Fibroblast of skin of abdomen (primary cell): Measurements from ENCODE around the gene UCKL1.
A peak's percentile ranks its signal among the peaks of the same experiment; 100 is the strongest.

Source experiments
- DNase-seq: peaks from one replicate; pipeline ENCODE4 v3.0.0-alpha.2; 2013

UCKL1 gene

DNA sequence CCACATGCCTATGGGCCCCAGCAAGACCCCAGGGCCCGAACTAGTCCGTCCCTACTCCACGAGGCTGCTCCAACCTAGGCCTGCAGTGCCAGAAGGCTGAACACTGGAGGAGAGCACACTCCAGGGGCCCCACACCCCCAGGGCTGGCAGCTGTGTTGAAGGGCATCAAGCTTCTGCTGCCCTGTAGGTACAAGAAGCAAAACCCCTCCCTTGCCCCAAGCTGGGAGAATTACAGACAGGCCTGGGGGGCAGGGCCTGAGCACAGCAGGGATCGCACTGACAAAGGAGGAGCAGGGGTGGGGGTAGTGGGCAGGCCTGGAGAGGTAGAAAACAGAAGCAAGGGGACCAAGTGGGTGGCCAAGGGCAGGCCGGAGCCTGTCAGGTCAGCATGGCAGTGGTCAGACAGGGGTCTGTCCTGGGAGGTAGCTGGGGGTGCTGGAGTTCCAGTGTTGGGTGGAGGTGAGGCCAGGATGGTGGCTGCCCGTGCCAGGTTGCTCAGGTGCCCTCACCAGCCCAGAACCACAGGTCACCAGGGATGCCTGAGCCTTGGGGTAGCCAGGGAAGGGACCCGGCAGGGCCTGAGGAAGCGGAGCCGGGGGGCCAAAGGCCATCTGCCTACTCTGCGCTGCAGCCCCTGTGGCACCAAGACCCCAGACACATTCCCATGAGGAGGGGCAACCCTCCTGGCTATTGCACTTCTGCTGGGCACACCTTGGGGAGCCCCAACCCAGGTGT lies 2.9 kb upstream of the UCKL1 start:
- DNase-seq, result no peak

DNA sequence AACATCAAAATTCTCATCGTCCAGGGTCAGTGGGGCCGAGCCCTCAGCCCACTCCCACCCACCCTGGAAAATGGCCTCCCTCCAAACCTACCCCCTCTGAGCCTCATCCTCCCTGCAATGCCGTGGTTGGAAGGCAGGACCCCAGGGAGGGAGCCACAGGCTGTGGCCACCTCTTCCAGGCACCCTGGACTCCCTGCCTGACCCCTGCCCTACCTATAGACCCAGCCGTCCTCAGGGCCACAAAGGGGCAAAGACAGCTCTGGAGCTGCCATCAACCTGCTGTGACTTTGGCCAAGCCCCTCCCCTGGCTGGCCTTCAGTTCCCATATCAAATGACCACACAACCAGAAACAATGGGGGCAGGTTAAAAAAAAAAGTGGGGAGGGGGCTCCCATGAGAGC lies 2.3 kb upstream of the UCKL1 start:
- DNase-seq, result no peak

DNA sequence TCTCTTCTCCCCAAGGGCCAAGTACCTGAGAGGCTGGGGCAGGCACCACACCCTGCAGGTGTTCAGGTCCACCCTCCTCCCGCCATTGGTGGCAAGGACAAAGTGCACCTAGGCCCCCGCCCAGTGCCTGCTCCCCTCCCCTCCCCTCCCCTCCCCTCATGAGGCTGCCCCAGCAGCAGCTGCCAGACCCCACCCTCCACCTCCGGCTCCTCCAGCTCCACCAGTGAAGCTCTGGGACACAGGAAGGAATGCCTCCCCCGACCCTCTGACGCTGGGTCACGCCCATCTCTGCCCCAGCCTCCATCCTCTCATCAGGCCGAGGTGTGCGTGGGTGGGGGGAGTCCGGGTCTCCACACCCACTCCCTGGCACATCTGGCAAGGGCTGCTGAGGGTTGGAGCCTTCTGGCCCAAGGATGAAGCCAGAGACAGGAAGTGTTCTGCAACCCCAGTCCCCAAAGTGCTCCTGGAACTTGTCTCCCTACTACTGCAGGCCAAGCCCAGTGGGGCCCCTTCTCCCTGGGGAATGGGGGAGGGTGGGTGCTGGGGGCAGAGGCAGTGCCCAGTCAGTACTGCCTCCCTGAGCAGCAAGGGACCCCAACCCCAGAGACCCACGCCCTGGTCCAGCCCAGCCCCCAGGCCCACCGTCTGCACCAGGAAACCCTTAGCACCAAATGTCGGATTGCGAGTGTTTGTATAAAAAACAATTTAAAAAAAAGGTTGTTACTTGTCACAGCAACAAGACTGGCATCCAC lies 1.6 kb upstream of the UCKL1 start:
- DNase-seq, result no peak

DNA sequence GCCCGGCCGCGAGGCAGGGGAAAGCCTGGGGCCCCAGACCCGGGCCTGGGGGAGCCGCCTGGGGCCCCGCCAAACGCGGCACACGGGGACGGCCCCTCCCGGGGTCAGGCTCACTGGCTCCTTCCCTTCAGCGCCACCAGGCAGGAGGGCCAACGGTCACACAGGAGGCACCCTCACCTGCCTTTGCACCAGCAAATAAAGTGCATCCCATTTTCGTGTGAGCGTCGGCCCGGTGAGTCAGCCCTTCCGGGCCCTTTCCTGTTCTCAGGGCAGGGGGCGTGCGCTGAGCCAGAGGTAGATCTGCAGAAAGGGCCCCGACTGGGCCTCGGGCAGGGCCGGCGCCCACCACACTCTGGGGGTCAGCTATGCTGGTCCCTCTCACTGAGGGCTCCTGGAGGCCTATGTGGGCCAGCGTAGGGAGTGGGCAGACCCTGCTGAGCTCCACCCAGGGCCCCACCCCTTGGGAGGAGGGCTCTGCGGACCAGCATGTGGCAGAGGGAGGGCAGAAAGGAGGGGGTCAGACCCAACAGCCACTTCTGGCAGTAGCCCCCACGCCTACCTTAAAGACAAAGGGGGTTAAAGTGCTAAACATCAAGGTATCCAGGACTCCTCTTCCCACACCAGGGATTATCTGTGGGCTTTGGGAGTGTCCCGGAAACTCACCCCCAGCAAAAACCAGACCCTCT lies 931 bp upstream of the UCKL1 start:
- DNase-seq, result peak; percentile 54

DNA sequence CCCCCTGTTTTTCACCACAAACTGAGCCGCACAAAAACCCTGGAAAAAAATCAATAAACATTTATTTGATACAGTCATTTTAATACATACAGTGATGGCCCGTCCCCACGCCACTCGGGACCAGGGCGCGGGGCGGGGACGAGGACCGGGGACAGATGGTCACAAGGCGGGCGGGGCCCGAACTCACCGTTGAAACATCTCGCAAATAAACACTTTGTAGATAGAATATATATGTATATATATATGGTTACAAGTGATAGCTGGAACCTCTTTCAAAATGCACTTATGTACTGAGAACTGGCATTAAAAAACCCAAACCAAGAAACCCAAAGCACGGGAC lies 418 bp upstream of the UCKL1 start:
- DNase-seq, result no peak

DNA sequence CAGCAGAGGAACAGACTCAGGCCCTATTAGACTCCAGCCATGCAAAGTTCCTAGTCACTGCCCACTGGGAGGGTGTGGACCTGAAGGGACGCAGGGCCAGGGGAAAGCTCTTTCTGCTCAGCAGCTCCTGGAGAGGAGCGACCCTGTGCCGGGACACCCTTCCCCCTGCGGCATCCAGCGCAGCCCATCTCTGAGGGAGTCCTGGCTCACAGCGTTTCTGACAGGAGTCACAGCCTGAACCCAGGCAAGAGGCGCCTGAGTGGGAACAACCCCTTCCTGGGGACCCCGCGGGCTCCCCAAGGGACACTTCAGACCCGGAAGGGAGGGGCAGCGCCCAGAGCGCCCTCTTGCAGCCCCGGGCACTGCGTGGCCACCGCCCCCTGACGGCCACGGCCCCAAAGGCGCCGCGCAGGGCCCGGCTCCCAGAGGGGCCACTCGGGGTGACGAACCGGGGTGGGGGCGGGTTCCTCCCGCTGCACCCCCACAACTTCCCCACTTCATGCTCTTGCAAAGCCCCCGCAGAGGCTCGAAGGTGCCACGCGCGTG lies 862 bp downstream of the UCKL1 start:
- no peak for DNase-seq

DNA sequence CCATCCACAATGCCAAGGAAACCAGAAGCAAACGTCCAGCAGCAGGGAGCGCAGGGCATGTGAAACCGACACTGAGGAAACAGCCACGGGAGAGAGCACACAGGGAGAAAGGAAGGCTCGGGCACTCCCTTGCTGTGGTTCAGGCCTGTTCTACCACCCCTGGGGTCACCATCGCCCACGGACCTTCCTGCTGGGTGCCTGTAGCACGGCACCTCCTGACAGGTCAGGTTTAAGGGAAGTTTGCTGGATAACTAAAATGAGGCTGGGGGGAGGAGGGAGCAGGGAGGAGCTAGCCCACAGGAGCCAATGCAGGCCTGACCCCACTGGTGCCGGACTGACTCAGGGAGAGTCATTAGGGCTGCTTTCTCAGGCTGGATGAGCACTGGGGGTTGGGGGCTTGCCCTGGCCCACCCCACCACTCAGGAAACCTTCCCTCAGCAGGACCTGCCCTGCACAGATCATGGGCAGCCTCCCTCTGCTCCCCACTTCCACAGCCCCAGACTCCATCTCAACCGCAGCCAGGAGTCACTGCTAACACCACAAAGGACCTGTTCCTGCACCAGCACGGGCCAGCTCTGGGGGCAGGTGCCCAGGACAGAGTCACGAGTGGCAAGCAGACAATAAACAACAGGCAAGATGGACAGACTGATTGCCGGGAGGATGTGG lies 2.3 kb downstream of the UCKL1 start:
- DNase-seq, result no peak

DNA sequence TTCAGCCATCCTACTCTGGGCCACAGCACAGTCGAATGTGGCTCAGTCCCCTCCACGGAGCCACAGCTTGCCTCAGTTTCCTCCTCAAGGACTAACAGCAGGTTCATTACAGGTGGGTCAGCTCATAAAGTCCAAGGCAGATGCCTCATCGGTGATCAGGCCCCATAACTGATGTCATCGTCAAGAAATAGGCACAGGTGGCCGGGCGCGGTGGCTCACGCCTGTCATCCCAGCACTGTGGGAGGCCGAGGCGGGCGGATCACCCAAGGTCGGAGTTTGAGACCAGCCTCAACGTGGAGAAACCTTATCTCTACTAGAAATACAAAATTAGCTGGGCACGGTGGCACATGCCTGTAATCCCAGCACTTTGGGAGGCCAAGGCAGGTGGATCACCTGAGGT lies 3.4 kb downstream of the UCKL1 start:
- DNase-seq, result no peak

DNA sequence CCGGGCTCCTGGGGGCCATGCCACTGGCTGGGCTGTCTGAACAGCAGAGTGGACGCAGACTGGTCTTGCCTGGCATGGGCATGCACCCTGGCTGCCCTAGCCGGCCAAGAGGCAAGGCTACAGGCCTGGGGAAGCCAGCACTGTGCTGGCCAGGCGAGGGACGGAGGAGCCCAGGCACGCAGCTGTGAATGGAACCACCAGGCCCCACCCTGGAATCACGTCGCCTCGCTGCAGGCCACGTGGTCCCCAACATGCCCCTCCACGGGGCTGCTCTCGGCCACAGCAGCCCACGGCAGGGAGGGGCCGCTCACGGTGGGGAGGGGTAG lies 4.0 kb downstream of the UCKL1 start:
- DNase-seq, result no peak

DNA sequence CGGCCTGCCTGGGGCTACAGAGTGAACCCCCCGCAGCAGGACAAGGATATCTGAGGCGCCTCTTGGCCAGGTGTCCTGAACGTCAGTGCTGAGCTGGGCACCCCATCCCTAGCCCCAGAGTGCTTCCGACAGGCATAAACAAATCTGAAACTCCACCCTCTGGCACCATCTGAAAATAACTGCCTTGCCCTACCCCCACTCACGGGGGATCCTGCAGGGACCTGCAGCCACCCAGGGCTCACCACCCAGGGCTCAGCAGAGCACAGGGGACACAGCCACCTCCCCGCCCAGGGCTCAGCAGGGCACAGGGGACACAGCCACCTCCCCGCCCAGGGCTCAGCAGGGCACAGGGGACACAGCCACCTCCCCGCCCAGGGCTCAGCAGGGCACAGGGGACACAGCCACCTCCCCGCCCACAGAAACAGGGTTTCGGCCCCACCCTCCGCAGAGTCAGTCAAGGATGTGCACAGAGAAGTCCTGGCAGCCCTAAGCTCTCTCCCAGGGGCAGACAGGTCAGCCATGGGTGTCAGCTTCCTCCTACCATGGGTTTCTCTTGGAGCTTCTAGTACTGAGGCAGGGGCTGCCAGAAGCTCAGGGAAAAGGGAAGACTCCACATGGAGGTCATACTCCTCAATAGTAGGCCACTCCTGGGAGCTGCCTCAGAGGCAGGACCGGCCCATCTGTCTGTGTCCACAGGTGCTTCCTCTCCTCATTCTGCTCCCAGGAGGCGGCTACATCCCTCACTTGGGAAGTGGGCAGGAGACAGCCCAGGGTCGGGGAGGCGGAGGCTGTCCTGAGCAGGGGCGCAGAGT lies 4.6 kb downstream of the UCKL1 start:
- no peak for DNase-seq

DNA sequence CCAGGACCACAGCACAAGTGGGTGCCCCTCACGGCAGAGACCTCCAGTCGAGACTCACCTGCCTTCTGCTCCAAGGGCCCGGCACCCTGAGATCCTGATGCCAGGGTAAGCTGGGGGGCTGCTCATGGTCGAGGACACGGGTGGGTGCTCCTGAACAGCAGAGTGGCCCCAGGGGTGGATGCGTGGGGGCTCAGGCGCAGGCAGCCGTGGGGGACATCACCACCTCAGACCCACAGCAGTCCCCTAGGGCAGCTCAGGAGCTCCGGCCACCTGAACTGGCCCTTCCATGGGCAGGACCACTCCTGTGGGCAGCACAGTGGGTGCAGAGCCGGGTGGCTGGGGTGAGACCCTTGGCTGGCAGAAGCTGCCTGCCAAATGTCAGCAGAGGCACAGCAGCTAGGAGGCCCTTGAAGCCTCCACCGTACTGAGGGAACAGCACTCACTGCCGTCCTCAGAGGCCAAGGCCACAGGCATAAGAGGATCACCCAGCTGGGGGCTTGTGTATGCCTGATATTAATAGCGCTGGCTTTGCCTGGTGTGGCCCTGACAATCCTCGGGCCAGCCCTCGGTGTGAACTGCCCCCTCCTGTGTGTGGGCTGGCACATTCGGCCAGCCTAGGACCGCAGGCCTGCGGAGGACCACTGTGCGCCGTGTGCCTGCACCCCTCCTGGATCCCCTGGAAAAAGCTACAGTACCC lies 5.4 kb downstream of the UCKL1 start:
- no peak for DNase-seq

DNA sequence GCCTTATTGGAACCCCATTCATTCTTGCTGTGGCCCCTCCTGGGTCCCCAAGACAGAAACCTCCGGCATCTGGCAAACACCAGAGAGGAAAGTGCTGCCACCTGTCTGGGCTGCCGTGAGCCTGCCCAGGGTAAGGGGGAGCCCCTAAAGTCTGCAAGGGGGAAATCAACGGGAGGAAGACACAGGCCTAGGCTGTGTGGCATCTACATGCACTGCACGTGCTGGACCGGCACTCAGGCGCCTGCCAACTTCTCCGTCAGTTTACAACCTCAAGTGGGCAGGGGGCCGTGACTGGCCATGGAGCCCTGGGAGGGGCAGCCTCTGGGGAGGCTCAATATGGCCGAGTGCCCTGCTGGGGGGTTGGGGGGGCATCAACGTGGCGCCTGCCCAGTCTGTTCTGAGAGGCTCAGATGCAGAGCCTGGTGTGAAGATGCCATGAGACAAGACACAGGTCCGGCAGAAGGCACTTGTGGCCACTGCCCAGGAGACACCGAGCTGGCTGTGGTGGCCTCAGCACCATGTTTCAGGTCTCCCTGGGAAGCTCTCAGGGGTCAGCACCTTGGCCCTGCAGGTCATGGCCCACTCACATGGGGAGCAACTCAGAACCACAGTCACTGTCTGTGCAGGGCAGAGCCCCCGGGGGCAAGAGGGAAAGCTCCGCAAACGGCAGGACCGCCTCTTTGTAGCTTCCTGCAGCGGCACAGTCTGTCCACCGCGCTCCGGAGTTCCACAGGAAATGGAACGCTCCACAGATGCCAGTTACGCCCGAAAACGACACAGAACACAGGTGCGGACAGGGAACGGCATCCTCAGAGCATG lies 8.4 kb downstream of the UCKL1 start:
- no peak for DNase-seq

DNA sequence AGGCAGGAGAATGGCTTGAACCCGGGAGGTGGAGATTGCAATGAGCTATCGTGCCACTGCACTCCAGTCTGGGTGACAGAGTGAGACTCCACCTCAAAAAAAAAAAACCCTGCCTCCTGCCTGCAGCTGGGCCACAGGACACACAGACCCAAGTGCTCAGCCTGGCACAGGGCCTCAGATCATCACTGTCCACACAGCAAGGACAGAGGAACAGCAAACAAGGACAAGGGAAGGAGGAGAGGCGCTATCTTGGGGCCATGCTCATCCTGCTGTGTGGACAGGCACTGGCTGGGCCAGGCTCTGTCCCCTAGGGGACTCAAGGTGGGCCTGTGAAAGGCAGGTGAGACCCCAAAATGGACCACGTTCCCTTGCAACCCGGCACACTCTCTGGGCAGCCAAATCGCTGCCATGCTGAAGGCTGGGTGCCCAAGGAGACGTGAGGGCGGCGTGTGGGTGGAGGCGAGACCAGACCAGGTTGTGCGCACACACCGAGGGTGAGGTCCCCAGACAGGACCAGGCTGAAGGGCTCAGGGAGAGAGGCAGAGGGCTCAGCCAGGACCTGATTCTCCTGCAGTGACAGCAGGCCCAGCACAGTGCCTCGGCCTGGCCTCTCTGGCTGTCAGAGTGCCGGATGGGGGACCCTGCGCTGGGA lies 9.1 kb downstream of the UCKL1 start:
- DNase-seq, result no peak

DNA sequence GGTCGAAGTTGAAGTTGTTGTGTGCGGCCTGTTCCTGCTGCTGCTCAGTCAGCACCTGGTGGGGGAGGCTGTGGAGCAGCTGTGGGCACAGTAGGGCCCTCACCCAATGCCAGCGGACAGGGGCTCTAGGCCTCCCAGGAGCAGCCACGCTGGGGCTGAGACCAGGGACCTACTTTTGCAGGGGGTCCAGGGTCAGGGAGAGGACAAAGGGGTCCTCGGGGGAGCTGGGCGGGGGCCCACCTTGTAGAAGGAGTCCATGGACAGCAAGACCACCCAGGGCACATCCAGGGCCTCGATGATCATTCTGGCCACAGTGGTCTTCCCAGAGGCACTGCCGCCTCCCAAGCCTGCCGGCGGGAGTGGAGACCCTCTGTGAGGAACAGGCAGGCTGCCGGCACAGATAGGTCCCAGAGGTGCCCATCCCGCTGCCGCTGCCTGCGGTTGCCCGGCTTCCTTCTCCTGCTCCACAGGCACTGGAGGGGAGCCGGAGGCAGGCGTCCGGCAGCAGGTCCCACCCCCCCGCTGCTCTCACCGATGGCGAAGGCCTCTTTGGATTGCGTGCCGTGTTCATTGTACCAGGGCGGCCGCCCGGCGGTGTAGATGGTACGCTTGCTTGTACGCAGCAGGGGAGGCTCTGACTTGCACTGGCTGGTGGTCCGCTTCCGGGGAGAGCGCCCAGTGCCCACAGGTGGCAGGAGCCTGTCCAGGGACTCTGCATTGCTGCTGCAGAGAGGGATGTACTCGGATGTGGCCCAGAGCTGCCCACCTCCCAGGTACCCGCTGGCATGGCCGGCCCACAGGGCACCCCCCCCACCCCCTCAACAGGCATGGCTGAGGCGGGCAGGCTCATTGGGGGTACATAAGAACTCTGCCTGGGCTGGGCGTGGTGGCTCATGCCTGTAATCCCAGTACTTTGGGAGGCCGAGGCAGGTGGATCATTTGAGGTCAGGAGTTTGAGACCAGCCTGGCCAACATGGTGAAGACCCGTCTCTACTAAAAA lies 10.0 kb downstream of the UCKL1 start:
- DNase-seq, result no peak

DNA sequence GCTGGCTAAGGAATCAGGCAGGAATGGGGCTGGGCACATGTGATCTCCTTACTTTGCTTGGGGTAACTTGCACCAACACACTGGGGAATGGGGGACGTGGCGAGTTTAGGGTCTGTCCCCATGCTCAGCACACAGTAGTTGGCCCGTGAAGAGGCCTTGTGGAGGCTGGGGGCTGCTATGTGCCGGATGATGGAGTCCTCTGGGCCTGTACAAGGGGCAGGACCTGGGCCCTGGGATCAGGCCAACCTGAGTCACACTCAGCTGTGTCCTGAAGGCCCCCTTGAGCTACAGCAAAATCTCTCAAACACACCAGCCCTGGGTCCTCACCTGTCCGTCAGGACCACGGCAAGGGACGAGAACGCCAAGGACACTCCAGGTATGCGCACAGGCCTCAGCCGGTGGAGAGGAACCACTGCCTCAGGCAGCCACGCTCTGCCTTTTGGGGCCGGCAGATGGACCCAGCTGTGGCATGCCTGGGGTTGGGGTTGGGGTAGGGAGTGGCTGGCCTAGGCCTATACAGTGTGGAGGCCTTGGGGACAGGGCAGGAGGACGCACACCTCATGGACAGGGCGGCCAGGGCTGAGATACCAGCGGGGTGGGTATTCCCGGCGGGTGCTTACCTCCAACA lies 11.1 kb downstream of the UCKL1 start:
- DNase-seq, result no peak

DNA sequence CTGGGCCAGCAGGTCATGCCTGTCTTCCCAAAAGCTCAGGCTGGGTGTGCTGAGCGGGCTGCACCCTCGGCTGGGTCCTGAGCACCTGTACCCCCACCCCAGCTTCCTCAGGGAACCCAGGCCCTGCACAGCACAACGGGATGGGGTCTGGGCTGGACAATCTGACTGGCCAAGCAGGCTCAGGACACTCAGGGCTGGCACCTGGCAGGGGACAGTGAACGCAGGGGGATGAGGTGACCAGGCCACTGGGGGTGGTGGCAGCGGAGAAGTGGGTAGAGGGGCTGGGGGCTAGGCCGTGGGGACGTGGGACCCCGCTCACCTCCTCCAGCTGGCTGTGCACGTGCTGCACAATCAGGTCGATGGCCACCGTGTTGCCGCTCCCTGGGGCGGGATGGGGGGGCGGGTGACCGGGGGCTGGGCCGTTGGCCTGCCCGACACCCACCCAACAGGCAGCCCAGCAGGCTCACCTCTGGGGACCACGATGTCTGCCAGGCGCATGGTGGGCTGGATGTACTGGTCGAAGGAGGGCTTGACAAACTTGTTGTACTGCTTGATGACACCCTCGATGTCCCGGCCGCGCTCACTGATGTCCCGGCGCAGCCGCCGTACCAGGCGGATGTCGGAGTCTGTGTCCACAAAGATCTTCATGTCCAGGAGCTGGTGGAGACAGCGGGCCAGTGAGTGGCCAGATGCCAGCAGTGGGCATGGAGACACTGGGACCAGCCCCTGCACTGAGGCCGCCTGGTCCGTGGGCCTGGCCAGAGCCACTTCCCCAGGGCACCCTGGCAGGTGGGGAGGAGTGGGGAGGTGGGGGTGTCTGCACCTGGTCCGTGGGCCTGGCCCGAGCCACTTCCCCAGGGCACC lies 11.9 kb downstream of the UCKL1 start:
- no peak for DNase-seq

DNA sequence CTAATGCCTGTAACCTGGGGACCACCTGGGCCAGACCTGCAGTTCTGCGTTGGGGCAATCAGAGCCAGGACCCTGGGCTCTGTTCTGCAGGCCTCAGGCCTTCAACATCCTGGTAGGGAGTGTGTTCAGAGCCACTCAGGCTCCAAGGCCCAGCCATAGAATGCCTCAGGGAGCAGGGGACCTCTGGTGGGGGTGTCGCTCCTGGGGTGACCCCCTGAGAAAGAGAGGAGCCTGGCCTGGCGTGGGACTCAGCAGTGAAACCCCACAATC lies 12.5 kb downstream of the UCKL1 start:
- no peak for DNase-seq
